Stimulated activated naive CD8-positive, alpha-beta T cell treated with anti-CD3 and anti-CD28 coated beads, Interleukin-15, Interleukin-2, amounts not matched to agents 100 ng/mL and 50 ng/mL, for 24 hours (primary cell): ENCODE results near the gene IFI27L1.

Experiments
- H3K27ac Mint-ChIP-seq: one replicate; pipeline ENCODE4 v1.8.0; 2021; ENCODE audit warnings: mild to moderate bottlenecking, mixed read lengths
- H3K27me3 Mint-ChIP-seq: one replicate; pipeline ENCODE4 v1.8.0; 2021; ENCODE audit warnings: mixed read lengths
- H3K36me3 Mint-ChIP-seq: one replicate; pipeline ENCODE4 v1.8.0; 2021; ENCODE audit warnings: low read depth, mixed read lengths
- H3K4me1 Mint-ChIP-seq: one replicate; pipeline ENCODE4 v1.8.0; 2021; ENCODE audit warnings: low read depth, mixed read lengths
- H3K4me3 Mint-ChIP-seq: one replicate; pipeline ENCODE4 v1.8.0; 2021; ENCODE audit warnings: mild to moderate bottlenecking, mixed read lengths
- H3K9me3 Mint-ChIP-seq: one replicate; pipeline ENCODE4 v1.8.0; 2021; ENCODE audit warnings: mixed read lengths

The IFI27L1 gene

GRCh38 chr14:94124582-94125377 lies 43.7 kb downstream of the IFI27L1 start:
- Mint-ChIP-seq H3K4me3 (no peak overlapping the region), H3K4me1 (peaks cover 8% of the 10 kb centered on the region), H3K27ac (no peak overlapping the region), H3K9me3 (peaks cover 7% of the 10 kb centered on the region), H3K36me3 (no peaks in the 10 kb centered on the region), H3K27me3 (peaks cover 4% of the 10 kb centered on the region)

DNA sequence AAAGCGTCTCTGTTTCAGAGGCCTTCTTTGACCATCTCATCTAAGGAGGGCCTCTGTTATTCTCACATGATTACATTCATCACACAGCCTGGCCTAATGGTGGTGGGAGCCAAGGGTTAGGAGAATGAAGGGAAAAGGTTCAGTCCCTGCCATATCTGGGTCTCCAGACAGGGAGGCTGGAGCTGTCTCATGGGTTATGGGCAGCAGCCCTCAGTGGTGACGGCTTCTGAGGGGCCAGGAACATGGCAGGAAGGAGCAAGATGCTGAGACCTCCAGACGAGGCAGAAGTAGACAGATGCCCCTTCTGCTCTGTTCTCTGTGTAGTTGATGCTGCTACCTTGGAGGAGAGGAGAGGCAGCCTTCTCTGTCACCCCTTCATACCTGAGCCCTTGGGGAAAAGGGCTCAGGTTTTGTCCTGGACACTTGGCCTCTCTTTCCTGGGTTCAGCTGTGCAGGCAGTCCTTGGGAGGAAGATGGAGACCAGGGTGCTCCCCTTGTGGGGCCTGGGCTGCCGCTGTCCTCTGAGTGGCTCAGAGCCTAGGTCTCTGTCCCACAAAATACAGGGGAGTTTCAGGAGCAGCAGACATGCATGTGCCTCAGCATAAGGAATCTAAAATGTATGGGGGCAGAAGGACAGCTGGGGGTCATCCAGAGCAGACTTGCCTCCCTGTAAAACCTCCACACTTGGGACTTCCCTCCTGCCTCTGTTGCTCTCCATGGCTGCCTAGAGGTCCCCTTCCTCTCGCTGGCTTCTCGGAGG lies 44.7 kb downstream of the IFI27L1 start:
- Mint-ChIP-seq H3K9me3 (peaks cover 2% of the 10 kb centered on the region), H3K27me3 (peaks cover 3% of the 10 kb centered on the region), H3K36me3 (no peaks in the 10 kb centered on the region), H3K4me3 (no peak overlapping the region), H3K27ac (no peak overlapping the region), H3K4me1 (peaks cover 15% of the 10 kb centered on the region)

DNA sequence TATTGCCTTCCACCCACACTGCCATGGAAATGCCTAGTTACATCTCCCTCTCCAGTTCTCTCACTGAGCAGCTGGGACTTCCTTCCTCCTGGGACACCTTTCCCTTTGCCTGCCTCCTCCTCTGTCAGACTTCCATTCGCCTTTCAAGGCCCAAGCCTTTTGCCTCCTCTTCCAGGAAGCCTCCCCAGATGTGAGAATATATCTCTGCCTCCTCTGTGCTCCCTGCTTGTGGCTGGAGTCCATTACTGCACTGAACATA lies 45.2 kb downstream of the IFI27L1 start:
- Mint-ChIP-seq H3K4me3 (no peak overlapping the region), H3K27ac (no peak overlapping the region), H3K4me1 (peaks cover 15% of the 10 kb centered on the region), H3K27me3 (no peaks in the 10 kb centered on the region), H3K9me3 (no peaks in the 10 kb centered on the region), H3K36me3 (no peaks in the 10 kb centered on the region)

DNA sequence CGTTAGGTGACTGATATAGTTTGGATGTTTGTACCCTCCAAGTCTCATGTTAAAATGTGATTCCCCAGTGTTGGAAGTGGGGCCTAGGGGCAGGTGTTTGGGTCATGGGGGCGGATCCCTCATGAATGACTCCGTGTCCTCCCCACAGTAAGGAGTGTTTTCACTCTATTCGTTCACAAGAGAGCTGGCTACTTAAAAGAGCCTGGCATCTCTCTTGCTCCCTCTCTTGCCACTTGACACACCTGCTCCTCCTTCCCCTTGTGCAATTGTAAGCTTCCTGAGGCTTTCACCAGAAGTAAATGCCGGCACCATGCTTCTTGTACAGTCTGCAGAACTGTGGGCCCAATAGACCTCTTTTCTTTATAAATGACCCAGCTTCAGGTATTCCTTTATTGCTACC lies 45.7 kb downstream of the IFI27L1 start:
- Mint-ChIP-seq H3K4me3 (no peak overlapping the region), H3K9me3 (no peaks in the 10 kb centered on the region), H3K27me3 (no peaks in the 10 kb centered on the region), H3K36me3 (no peaks in the 10 kb centered on the region), H3K27ac (no peak overlapping the region), H3K4me1 (peaks cover 15% of the 10 kb centered on the region)

- H3K36me3 Mint-ChIP-seq = no peaks in the 10 kb centered on the region
- H3K9me3 Mint-ChIP-seq = no peaks in the 10 kb centered on the region
- H3K27me3 Mint-ChIP-seq = no peaks in the 10 kb centered on the region
- no peak overlapping the region for H3K27ac Mint-ChIP-seq
- no peak overlapping the region for H3K4me3 Mint-ChIP-seq
- peaks cover 15% of the 10 kb centered on the region for H3K4me1 Mint-ChIP-seq
Observed at GRCh38 chr14:94127330-94127729, 46.2 kb downstream of the IFI27L1 start.

DNA sequence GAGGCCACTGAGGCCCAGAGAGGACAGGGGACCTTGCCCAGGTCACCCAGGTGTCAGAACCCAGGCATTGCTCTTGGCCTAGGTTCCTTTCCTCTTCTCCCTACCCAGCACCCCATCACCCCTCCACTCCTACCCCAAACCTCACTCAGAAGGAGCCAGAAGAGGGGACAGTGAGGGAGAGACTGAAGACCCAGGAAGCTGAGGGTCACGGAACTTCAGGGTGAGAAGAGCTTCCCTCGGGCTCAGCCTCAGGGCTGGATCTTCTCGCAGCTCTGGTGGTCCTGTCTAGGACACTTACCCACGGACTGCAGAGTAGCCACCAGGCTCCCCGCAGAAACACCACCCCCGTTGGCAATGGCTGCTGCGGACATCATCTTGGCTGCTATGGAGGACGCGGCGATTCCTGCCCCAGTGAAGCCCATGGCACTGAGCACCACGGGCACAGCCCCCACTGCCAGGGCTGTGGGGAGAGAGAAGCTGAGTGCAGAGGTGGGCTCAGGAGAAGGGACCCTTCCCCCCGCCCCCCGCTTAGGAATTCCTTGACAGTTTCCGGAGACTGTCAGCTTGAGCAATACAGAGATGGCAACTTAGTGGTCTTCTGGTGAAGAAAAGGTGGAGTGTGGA lies 47.2 kb downstream of the IFI27L1 start:
- H3K4me3 Mint-ChIP-seq = peak overlapping the region; percentile 83
- H3K27ac Mint-ChIP-seq = peak overlapping the region; percentile 56
- H3K36me3 Mint-ChIP-seq = no peaks in the 10 kb centered on the region
- peaks cover 15% of the 10 kb centered on the region for H3K4me1 Mint-ChIP-seq
- H3K27me3 Mint-ChIP-seq = no peaks in the 10 kb centered on the region
- H3K9me3 Mint-ChIP-seq = no peaks in the 10 kb centered on the region

GRCh38 chr14:94129111-94129757 lies 48.1 kb downstream of the IFI27L1 start, which contains the start of gene IFI27L2:
TSS of gene IFI27L2 (minus strand) at chr14:94129604. CDS start at chr14:94129564, 40 bp downstream.
- Mint-ChIP-seq H3K4me1 (peaks cover 15% of the 10 kb centered on the region), H3K36me3 (no peaks in the 10 kb centered on the region), H3K27me3 (no peaks in the 10 kb centered on the region), H3K4me3 (peak within 1 kb of the TSS; percentile 83), H3K27ac (peak within 1 kb of the TSS; percentile 56), H3K9me3 (no peaks in the 10 kb centered on the region)

GRCh38 chr14:94129758-94130414 lies 48.8 kb downstream of the IFI27L1 start:
- no peaks in the 10 kb centered on the region for H3K36me3 Mint-ChIP-seq
- H3K27ac Mint-ChIP-seq = no peak overlapping the region
- peak overlapping the region; percentile 83 for H3K4me3 Mint-ChIP-seq
- peaks cover under 1% of the 10 kb centered on the region for H3K27me3 Mint-ChIP-seq
- no peaks in the 10 kb centered on the region for H3K9me3 Mint-ChIP-seq
- H3K4me1 Mint-ChIP-seq = peaks cover 15% of the 10 kb centered on the region

DNA sequence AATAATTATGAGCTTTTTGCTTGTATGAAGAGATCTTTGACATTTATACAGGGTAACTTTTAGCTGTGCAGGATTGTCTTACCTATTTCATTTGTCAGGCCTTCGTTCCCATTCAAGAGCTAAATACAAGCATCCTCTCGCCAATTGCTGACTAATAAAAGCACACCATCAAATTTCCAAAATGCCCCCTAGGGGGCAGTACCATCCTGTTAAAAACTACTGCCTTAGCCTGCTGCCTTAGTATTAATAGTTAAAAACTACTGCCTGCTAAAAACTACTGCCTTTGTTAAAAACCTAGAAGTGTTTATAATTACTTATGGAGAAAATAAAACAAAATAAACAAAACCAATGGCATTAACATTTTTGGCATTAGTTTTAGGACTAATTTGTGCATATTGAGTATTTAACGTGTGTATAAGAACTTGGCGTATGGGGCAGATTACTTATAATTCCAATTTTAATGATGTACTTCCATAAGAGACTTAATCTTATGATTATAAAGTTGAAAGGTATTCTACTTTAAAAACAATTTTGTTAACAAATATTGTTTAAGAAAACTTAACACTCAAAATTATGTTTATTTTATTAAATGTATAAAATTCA lies 51.3 kb downstream of the IFI27L1 start:
- Mint-ChIP-seq H3K9me3 (no peaks in the 10 kb centered on the region), H3K4me3 (no peak overlapping the region), H3K4me1 (peaks cover 15% of the 10 kb centered on the region), H3K36me3 (no peaks in the 10 kb centered on the region), H3K27ac (no peak overlapping the region), H3K27me3 (peaks cover 16% of the 10 kb centered on the region)

GRCh38 chr14:94135476-94135875 lies 54.4 kb downstream of the IFI27L1 start:
- H3K27me3 Mint-ChIP-seq = peaks cover 16% of the 10 kb centered on the region
- no peak overlapping the region for H3K4me3 Mint-ChIP-seq
- no peaks in the 10 kb centered on the region for H3K36me3 Mint-ChIP-seq

DNA sequence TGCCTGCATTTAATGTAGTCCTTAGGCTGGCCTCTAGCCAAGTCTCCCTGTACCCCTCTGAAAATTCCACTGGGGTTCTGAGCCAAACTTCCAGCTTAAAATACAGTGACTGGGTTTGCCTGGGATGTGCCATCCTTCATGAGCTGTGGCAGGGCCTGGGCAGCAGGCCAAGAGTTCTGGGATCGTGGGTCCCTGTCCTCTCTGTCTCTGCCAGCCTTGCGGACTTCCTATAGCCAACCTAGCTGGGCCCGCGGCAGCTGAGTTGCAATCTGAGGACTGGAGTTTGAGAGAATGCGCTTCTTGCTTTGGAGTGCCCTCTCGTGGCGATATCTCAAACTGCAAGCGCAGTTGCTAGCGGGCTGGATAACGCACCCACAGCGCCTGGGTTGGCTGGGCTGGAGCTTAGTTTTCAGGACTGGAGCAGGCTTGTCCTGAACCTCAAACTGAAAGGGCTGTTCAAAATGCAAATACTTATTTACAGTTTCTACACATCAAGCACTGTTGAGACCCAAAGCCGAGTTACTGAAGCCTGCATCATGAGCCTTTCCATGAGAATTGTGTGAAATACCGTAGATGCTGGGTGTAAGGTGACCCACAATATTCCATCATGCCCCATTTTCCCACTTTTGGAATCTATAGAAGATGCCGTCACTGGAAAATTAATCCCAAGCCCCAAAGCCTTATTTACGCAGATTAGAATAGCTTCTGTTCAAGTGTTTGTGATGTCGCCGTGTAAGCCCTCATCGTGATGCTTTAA lies 55.6 kb downstream of the IFI27L1 start:
- Mint-ChIP-seq H3K4me1 (no peaks in the 10 kb centered on the region), H3K4me3 (no peak overlapping the region), H3K27ac (no peak overlapping the region), H3K9me3 (no peaks in the 10 kb centered on the region), H3K36me3 (no peaks in the 10 kb centered on the region), H3K27me3 (peaks cover 16% of the 10 kb centered on the region)

More at GRCh38 chr14:94135476-94135875, 54.4 kb downstream of the IFI27L1 start:
- H3K9me3 Mint-ChIP-seq = no peaks in the 10 kb centered on the region
- no peaks in the 10 kb centered on the region for H3K4me1 Mint-ChIP-seq
- no peak overlapping the region for H3K27ac Mint-ChIP-seq

DNA sequence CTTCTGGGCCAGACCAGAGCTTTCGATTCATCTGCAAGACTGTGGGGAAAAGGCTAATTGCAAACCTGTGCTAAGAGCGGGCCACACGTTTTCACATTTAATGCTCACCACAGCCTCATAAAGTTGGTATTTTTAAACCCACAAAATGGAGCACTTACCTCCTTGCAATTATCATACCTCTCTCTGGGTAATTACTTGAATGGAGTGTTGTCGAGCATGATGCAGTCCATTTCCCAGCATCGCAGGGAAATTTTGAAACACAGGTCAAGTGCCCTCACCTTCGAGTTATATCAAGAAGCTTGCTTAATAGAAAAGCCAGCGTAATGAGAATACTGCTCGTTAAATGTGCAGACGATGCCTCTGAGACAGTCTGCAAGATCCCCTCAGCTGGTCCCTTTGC lies 57.1 kb downstream of the IFI27L1 start:
- Mint-ChIP-seq H3K4me3 (no peak overlapping the region), H3K9me3 (no peaks in the 10 kb centered on the region), H3K4me1 (no peaks in the 10 kb centered on the region), H3K36me3 (no peaks in the 10 kb centered on the region), H3K27me3 (peaks cover 16% of the 10 kb centered on the region), H3K27ac (no peak overlapping the region)

DNA sequence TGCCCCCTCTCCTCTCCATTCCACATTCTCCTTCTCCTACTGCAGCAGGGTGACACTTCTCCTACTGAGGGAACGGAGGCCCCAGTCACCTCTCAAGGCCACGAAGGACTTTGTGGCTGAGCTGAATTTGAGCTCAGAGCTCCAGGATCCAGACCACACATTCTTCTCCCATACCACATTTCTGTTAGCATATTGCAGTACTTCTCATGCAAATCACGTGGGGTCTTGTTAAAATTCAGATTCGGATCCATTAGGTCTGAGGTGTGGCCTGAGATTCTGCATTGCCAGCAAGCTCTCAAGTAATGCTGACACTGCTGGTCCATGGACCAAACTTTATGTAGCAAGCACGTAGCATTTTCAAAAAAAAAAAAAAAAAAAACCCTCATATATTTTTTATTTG lies 57.9 kb downstream of the IFI27L1 start:
- Mint-ChIP-seq H3K4me3 (no peak overlapping the region), H3K9me3 (no peaks in the 10 kb centered on the region), H3K4me1 (no peaks in the 10 kb centered on the region), H3K36me3 (no peaks in the 10 kb centered on the region), H3K27ac (no peak overlapping the region), H3K27me3 (peaks cover 16% of the 10 kb centered on the region)

- Mint-ChIP-seq H3K4me1 (peaks cover 1% of the 10 kb centered on the region), H3K36me3 (no peaks in the 10 kb centered on the region), H3K9me3 (no peaks in the 10 kb centered on the region), H3K4me3 (no peak overlapping the region), H3K27me3 (peaks cover 16% of the 10 kb centered on the region), H3K27ac (no peak overlapping the region)
Observed at GRCh38 chr14:94139421-94139820, 58.3 kb downstream of the IFI27L1 start.
